ENCODE measurements around the gene LTC4S.

- no peak for TF ChIP-seq HMG20B (CRISPR knock-in tag; IDR thresholded peaks at IDR 0.05)
- TF ChIP-seq RFX5 (IDR thresholded peaks at IDR 0.05; ENCODE audit: low read depth, low read length): no peak
- no peak for TF ChIP-seq REST (IDR thresholded peaks at IDR 0.05; ENCODE audit: borderline replicate concordance)
- no peak for TF ChIP-seq REST (CRISPR knock-in tag; IDR thresholded peaks at IDR 0.05; ENCODE audit: low read depth)
- TF ChIP-seq SMC3 (conservative IDR thresholded peaks at IDR 0.05; ENCODE audit: insufficient read depth, low read depth, low read length): no peak
- no peak for TF ChIP-seq CHD7 (IDR thresholded peaks at IDR 0.05; ENCODE audit: low read depth, low read length)
- no peak for TF ChIP-seq RBBP5 (IDR thresholded peaks at IDR 0.05; ENCODE audit: borderline replicate concordance, insufficient read depth, low read length, poor library complexity, severe bottlenecking)
- TF ChIP-seq NFYB (IDR thresholded peaks at IDR 0.05; ENCODE audit: extremely low read depth, insufficient read length): no peak
- TF ChIP-seq PURB (CRISPR knock-in tag; IDR thresholded peaks at IDR 0.05; ENCODE audit: low read depth): no peak
- TF ChIP-seq MTA3 (IDR thresholded peaks at IDR 0.05; ENCODE audit: borderline replicate concordance): no peak
- TF ChIP-seq EP400 (IDR thresholded peaks at IDR 0.05): no peak
- TF ChIP-seq ZNF124 (CRISPR knock-in tag; IDR thresholded peaks at IDR 0.05): no peak
- TF ChIP-seq MEF2A (IDR thresholded peaks at IDR 0.05; ENCODE audit: control insufficient read depth, low read depth, low read length): no peak
- no peak for TF ChIP-seq CBX1 (IDR thresholded peaks at IDR 0.05; ENCODE audit: low read depth)
These were observed 30.4 kb downstream of the LTC4S start for GRCh38 chr5:179823937-179824744.

All from K562 (cell line).